Neutrophil (primary cell): ENCODE data around the gene JPT1.
A peak's percentile ranks its signal among the peaks of the same experiment; 100 is the strongest.
"Not testable (repeated sequence)": the region's sequence is repeated elsewhere in the genome, so short reads cannot be mapped to it uniquely, and the experiment has no call there.

Source experiments
- H3K27ac ChIP-seq: fragments of 200-600 bp; sonication (generic); 2 replicates; pipeline ENCODE4 v1.5.1; 2016; ENCODE audit warnings: mild to moderate bottlenecking, moderate library complexity
- H3K27me3 ChIP-seq: fragments of 200-600 bp; sonication (generic); 2 replicates; pipeline ENCODE4 v1.6.0; 2016; ENCODE audit warnings: mild to moderate bottlenecking
- H3K36me3 ChIP-seq: fragments of 200-600 bp; sonication (generic); 2 replicates; pipeline ENCODE4 v1.5.1; 2017
- H3K4me1 ChIP-seq, 2 experiments: fragments of 200-600 bp in 1 of 2; sonication (generic) in 1 of 2; 1 replicate in 1 of 2; 2 replicates in 1 of 2; pipeline versions ENCODE4 v1.5.1 to v1.6.1; 2013 to 2016; ENCODE audit warnings: low read depth in 1 of 2, low read length in 1 of 2, mild to moderate bottlenecking in 1 of 2, moderate library complexity in 1 of 2; ENCODE audit not compliant: control insufficient read depth in 1 of 2, insufficient read depth in 1 of 2
- H3K4me3 ChIP-seq, 2 experiments: fragments of 200-600 bp in 1 of 2; sonication (generic) in 1 of 2; 1 replicate in 1 of 2; 2 replicates in 1 of 2; pipeline ENCODE4 v1.5.1; 2013 to 2016; ENCODE audit warnings: low read depth in 1 of 2, low read length in 1 of 2, mild to moderate bottlenecking in 1 of 2, moderate library complexity in 1 of 2
- H3K9me3 ChIP-seq: fragments of 200-600 bp; sonication (generic); 2 replicates; pipeline ENCODE4 v1.5.1; 2016
- TF ChIP-seq, protein P1 (sequence below): fragments of 200-600 bp; sonication (generic); IDR thresholded peaks from 2 replicates; pipeline ENCODE4 v1.5.1; 2016; ENCODE audit warnings: antibody characterized with exemption

Gene JPT1

GRCh38 chr17:75144816-75145512, 9.3 kb downstream of the JPT1 start:
- Histone ChIP-seq H3K27ac (peak overlapping the region; percentile 10), H3K36me3 (peaks cover 76% of the 10 kb centered on the region)

DNA sequence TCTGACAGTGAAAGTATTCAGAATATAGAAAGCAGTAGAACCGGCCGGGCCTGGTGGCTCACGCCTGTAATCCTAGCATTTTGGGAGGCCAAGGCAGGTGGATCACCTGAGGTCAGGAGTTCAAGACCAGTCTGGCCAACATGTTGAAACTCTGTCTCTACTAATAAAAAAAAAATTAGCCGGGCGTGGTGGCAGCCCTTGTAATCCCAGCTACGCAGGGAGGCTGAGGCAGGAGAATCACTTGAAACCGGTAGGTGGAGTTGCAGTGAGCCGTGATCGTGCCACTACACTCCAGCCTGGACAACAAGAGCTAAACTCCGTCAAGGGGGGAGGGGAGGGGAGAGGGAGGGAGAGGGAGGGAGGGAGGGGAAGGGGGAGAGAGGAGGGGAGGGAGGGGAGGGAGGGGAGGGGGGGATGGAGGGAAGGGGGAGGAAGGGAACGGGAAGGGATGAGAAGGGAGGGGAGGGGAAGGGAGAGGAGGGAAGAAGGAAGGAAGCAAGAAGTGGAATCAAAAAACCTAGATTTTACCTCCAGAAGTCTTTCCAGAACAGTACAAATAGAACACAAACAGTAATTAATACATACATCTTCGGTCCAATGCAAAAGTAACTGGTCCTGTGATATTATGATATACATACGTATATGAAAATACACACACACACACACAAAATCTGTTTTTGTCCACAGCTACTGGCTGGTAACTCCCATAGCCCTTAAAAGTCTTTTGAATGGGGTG, 11.9 kb downstream of the JPT1 start:
- Histone ChIP-seq H3K27me3 (no peaks in the 10 kb centered on the region), H3K36me3 (peaks cover 76% of the 10 kb centered on the region)
- TF ChIP-seq, protein P1, sequence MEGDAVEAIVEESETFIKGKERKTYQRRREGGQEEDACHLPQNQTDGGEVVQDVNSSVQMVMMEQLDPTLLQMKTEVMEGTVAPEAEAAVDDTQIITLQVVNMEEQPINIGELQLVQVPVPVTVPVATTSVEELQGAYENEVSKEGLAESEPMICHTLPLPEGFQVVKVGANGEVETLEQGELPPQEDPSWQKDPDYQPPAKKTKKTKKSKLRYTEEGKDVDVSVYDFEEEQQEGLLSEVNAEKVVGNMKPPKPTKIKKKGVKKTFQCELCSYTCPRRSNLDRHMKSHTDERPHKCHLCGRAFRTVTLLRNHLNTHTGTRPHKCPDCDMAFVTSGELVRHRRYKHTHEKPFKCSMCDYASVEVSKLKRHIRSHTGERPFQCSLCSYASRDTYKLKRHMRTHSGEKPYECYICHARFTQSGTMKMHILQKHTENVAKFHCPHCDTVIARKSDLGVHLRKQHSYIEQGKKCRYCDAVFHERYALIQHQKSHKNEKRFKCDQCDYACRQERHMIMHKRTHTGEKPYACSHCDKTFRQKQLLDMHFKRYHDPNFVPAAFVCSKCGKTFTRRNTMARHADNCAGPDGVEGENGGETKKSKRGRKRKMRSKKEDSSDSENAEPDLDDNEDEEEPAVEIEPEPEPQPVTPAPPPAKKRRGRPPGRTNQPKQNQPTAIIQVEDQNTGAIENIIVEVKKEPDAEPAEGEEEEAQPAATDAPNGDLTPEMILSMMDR = no peak

More at GRCh38 chr17:75144816-75145512, 9.3 kb downstream of the JPT1 start:
- no peaks in the 10 kb centered on the region for H3K27me3 ChIP-seq
- H3K4me1 ChIP-seq = peaks cover 17 to 23% of the 10 kb centered on the region in 2 experiments
- H3K9me3 ChIP-seq = no peaks in the 10 kb centered on the region
- H3K4me3 ChIP-seq = no peak overlapping the region
- TF ChIP-seq, protein P1 = no peak

DNA sequence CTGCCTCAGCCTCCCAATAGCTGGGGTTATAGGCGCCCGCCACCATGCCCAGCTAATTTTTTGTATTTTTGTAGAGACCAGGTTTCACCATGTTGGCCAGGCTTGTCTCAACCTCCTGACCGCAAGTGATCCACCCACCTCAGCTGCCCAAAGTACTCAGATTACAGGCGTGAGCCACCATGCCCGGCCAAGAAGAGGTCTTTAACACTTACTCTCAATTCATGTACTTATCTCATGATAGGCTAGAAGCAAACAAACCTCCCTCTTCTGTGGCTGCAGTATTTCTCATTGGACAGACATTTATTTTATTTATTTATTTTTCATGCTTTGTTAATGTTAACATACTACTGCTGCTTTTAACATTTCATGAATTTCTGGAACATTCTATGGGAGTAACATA, 15.8 kb downstream of the JPT1 start:
- Histone ChIP-seq H3K4me1 (peaks cover 9 to 13% of the 10 kb centered on the region in 2 experiments), H3K27ac (no peak overlapping the region), H3K36me3 (peaks cover 61% of the 10 kb centered on the region), H3K4me3 (no peak overlapping the region), H3K27me3 (no peaks in the 10 kb centered on the region), H3K9me3 (no peaks in the 10 kb centered on the region)
- TF ChIP-seq, protein P1 = no peak

More for the DNA sequence above, 11.9 kb downstream of the JPT1 start:
- no peak overlapping the region for H3K4me3 ChIP-seq
- H3K27ac ChIP-seq = peak overlapping the region; percentile 76
- H3K4me1 ChIP-seq = peaks cover 9 to 14% of the 10 kb centered on the region in 2 experiments
- H3K9me3 ChIP-seq = no peaks in the 10 kb centered on the region

- not testable (repeated sequence) for H3K27ac ChIP-seq, H3K9me3 ChIP-seq, H3K27me3 ChIP-seq, H3K4me3 ChIP-seq
- peaks cover 58% of the 10 kb centered on the region for H3K36me3 ChIP-seq
- peaks cover 9 to 13% of the 10 kb centered on the region in 2 experiments for H3K4me1 ChIP-seq
These were observed 16.6 kb downstream of the JPT1 start for GRCh38 chr17:75137762-75138161.

- no peaks in the 10 kb centered on the region for H3K27me3 ChIP-seq
- no peak overlapping the region for H3K27ac ChIP-seq
- TF ChIP-seq, protein P1 = no peak
- H3K36me3 ChIP-seq = peaks cover 47% of the 10 kb centered on the region
- H3K9me3 ChIP-seq = no peaks in the 10 kb centered on the region
- no peak overlapping the region for H3K4me3 ChIP-seq
- H3K4me1 ChIP-seq = peaks cover 14 to 20% of the 10 kb centered on the region in 2 experiments
These were observed 18.4 kb downstream of the JPT1 start for GRCh38 chr17:75135946-75136345.

DNA sequence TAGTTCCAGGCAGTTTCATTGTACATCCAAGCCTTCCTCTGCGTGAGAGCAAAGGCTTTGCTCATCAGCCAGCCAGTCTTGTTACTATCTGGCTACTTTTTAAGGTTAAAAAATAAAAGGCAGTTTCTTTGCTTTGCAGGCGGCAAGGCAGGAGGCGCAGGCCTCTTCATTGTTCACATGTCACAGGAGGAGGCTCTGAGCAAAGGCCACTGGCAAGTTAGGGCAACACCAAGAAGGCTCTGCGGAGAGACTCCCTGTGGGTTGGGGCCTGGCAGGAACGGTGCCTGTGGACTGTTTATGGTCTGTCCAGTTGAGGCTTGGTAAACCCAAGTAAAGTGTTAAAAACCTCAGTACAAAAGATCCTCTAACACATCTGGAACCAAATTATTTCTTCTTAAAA, 18.9 kb downstream of the JPT1 start:
- no peaks in the 10 kb centered on the region for H3K9me3 ChIP-seq

GRCh38 chr17:75133607-75134347, 20.5 kb downstream of the JPT1 start:
- not testable (repeated sequence) for H3K27ac ChIP-seq, H3K4me3 ChIP-seq, H3K27me3 ChIP-seq, H3K9me3 ChIP-seq
- H3K36me3 ChIP-seq = peaks cover 42% of the 10 kb centered on the region
- H3K4me1 ChIP-seq = peaks cover 18 to 26% of the 10 kb centered on the region in 2 experiments

More for the DNA sequence above, 18.9 kb downstream of the JPT1 start:
- Histone ChIP-seq H3K36me3 (peaks cover 44% of the 10 kb centered on the region), H3K4me1 (peaks cover 15 to 20% of the 10 kb centered on the region in 2 experiments), H3K4me3 (no peak overlapping the region), H3K27me3 (no peaks in the 10 kb centered on the region), H3K27ac (no peak overlapping the region)
- TF ChIP-seq, protein P1 = no peak
